ENCODE data around the gene KIF26B.

GRCh38 chr1:245480393-245481120, 325.8 kb downstream of the KIF26B start:
- TF ChIP-seq, protein P1, sequence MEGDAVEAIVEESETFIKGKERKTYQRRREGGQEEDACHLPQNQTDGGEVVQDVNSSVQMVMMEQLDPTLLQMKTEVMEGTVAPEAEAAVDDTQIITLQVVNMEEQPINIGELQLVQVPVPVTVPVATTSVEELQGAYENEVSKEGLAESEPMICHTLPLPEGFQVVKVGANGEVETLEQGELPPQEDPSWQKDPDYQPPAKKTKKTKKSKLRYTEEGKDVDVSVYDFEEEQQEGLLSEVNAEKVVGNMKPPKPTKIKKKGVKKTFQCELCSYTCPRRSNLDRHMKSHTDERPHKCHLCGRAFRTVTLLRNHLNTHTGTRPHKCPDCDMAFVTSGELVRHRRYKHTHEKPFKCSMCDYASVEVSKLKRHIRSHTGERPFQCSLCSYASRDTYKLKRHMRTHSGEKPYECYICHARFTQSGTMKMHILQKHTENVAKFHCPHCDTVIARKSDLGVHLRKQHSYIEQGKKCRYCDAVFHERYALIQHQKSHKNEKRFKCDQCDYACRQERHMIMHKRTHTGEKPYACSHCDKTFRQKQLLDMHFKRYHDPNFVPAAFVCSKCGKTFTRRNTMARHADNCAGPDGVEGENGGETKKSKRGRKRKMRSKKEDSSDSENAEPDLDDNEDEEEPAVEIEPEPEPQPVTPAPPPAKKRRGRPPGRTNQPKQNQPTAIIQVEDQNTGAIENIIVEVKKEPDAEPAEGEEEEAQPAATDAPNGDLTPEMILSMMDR (IDR thresholded peaks at IDR 0.05): no peak
- no peak for TF ChIP-seq EP300 (IDR thresholded peaks at IDR 0.05)

Measured in stomach (tissue), 4 donors.